RWPE2 (cell line): ENCODE measurements around the gene ILKAP.
"Not testable (repeated sequence)": the region's sequence is repeated elsewhere in the genome, so short reads cannot be mapped to it uniquely, and the experiment has no call there.

ENCODE experiments used
- ATAC-seq: fragments of 200-7000 bp; cut with Tn5 transposase; 3 replicates; pipeline ENCODE4 v1.9.1; 2021; ENCODE audit warnings: low read depth
- DNase-seq: peaks from one replicate; pipeline ENCODE4 v3.0.0-alpha.2; 2020; ENCODE audit warnings: low spot score
- H3K27ac ChIP-seq: fragments of 450-650 bp; 2 replicates; pipeline ENCODE4 v1.5.1; 2017; ENCODE audit warnings: mild to moderate bottlenecking; ENCODE audit not compliant: poor library complexity, severe bottlenecking
- H3K27me3 ChIP-seq: fragments of 250-450 bp; sonication (Bioruptor Pico); 2 replicates; pipeline ENCODE4 v1.5.1; 2021; ENCODE audit warnings: mild to moderate bottlenecking, moderate library complexity; ENCODE audit not compliant: insufficient read depth, poor library complexity, severe bottlenecking
- H3K36me3 ChIP-seq: fragments of 250-450 bp; sonication (Bioruptor Pico); 2 replicates; pipeline ENCODE4 v1.5.1; 2020; ENCODE audit warnings: low read depth, mild to moderate bottlenecking, moderate library complexity
- H3K4me1 ChIP-seq: fragments of 250-450 bp; sonication (Bioruptor Pico); 2 replicates; pipeline ENCODE4 v1.5.1; 2021; ENCODE audit warnings: mild to moderate bottlenecking, moderate library complexity; ENCODE audit not compliant: insufficient read depth, poor library complexity, severe bottlenecking
- H3K4me3 ChIP-seq: fragments of 250-450 bp; sonication (Bioruptor Pico); 2 replicates; pipeline ENCODE4 v1.5.1; 2021; ENCODE audit warnings: mild to moderate bottlenecking, moderate library complexity; ENCODE audit not compliant: severe bottlenecking
- H3K9me3 ChIP-seq: fragments of 250-450 bp; sonication (Bioruptor Pico); 2 replicates; pipeline ENCODE4 v1.5.1; 2021; ENCODE audit warnings: mild to moderate bottlenecking, moderate library complexity; ENCODE audit not compliant: severe bottlenecking
- CTCF ChIP-seq: fragments of 450-650 bp; IDR thresholded peaks from one replicate; pipeline ENCODE4 v1.5.1; 2017; ENCODE audit warnings: mild to moderate bottlenecking, moderate library complexity; ENCODE audit not compliant: poor library complexity, severe bottlenecking

ILKAP gene

DNA sequence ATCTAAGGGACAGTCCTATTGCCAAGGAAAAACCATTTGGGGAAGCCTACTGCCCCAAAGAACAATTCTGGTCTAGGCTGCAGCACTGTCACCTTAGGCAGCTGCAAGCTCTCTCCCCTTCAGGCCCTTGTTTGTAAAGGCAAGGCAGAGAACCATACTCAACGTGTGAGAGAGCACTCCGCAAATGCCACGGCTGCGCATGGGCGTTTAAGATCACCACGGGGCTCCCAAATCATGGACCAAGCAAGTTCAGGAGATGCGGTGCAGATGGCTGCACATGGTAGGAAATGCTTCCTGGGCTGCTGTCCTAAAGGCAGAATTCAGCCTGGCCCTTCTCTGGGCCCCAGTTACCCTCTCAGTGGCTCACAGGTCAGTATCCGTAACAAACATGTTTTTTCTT is 29.2 kb downstream of the ILKAP start:
- no peak for DNase-seq
- Histone ChIP-seq H3K4me3 (no peak overlapping the region), H3K9me3 (no peaks in the 10 kb centered on the region), H3K36me3 (peaks cover 61% of the 10 kb centered on the region), H3K27me3 (no peaks in the 10 kb centered on the region), H3K4me1 (peaks cover 21% of the 10 kb centered on the region), H3K27ac (no peak overlapping the region)
- ATAC-seq = no peak
- no peak for TF ChIP-seq CTCF

DNA sequence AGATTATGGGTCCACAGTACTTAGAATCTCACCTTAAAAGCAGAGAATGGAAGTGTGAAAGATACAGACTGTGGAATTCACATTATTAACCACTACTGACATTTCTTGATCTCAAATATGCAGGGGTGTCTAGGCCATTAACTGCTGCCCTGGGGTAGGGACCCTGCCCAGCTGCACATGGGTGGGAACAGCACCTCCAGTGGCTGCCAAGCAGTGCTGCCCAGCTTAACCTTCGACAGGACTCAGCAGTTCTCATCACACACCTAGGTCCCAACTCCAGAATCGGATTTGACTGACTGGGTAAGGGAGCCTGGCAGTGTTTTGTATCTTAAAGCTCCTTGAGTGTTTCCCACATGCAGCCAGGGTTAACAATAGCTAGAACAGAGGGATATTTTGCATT is 29.8 kb downstream of the ILKAP start:
- Histone ChIP-seq H3K36me3 (peaks cover 61% of the 10 kb centered on the region), H3K4me3 (no peak overlapping the region), H3K27ac (no peak overlapping the region), H3K27me3 (no peaks in the 10 kb centered on the region), H3K4me1 (peaks cover 27% of the 10 kb centered on the region), H3K9me3 (no peaks in the 10 kb centered on the region)
- no peak for TF ChIP-seq CTCF
- ATAC-seq (no peak), DNase-seq (no peak)

DNA sequence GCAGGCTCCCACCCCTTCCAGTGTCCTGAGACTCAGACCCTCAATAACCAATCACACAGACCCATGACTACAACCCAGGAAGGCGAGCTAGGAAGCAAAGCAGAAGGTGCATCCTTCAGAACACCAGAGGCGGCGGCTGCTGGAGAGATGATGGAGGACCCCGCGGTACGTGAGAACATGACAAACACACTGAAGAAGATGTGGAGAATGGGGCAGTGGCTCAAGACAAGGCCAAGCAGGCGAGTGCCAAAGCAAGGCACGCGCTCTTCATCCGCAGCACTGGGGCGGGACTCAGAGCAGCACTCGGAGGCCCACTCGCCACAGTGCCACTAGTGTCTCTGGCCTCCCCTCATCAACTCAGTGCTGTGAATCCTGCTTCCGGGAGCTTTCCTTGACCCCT is 31.1 kb downstream of the ILKAP start:
- no peak for TF ChIP-seq CTCF
- no peaks in the 10 kb centered on the region for H3K27me3 ChIP-seq
- DNase-seq (no peak), ATAC-seq (no peak)
- peaks cover 59% of the 10 kb centered on the region for H3K36me3 ChIP-seq
- H3K9me3 ChIP-seq = no peaks in the 10 kb centered on the region
- peak overlapping the region; percentile 96 for H3K27ac ChIP-seq
- no peak overlapping the region for H3K4me3 ChIP-seq
- peaks cover 32% of the 10 kb centered on the region for H3K4me1 ChIP-seq

DNA sequence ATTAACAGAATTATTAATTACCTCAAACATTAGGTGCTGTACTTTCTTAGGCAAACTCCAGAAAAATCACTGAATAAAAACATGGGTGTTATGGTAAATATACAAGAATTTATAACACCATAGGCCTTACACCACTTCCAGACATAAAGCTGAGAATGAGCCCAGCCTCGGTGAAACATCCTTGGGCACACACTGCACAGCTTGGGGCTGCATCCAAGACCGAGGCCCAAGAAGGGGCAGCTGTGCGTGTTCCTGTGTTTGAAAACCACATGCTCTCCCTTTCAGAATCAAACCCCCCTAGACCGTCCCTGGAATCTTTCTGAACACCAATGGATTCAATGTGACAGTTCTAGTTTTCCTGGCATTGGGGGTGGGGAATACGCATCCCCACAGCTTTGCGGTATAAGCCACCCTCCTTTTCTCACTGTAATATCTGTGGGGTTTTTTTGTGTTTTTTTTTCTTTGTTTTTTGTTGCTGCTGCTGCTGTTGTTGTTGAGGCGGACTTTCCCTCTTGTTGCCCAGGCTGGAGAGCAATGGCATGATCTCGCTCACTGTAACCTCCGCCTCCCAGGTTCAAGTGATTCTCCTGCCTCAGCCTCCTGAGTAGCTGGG is 31.8 kb downstream of the ILKAP start:
- no peak for TF ChIP-seq CTCF
- no peak overlapping the region for H3K4me3 ChIP-seq
- no peak for ATAC-seq
- peak overlapping the region; percentile 96 for H3K27ac ChIP-seq
- no peak for DNase-seq
- peaks cover 32% of the 10 kb centered on the region for H3K4me1 ChIP-seq
- H3K27me3 ChIP-seq = no peaks in the 10 kb centered on the region
- H3K36me3 ChIP-seq = peaks cover 51% of the 10 kb centered on the region
- H3K9me3 ChIP-seq = no peaks in the 10 kb centered on the region

DNA sequence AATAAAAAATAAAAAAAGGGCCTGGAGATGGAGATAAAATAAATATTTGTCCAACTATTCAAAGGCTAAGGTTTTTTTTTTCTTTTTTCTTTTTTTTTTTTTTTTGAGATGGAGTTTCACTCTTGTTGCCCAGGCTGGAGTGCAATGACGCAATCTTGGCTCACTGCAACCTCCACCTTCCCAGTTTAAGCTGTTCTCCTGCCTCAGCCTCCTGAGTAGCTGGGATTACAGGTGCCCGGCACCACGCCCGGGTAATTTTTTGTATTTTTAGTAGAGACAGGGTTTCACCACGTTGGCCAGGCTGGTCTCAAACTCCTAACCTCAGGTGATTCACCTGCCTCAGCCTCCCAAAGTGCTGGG is 32.4 kb downstream of the ILKAP start:
- Histone ChIP-seq H3K27ac (peak overlapping the region; percentile 96), H3K4me1 (peaks cover 32% of the 10 kb centered on the region), H3K36me3 (peaks cover 49% of the 10 kb centered on the region)
- not testable (repeated sequence) for H3K4me3 ChIP-seq, H3K9me3 ChIP-seq, H3K27me3 ChIP-seq, ATAC-seq, DNase-seq
